ENCODE results near the gene RABGAP1L. TPM values are rescaled to one million over a fixed set of nuclear protein-coding genes. Genes with fewer than 3 reads are reported as not detected.

Gene RABGAP1L
- total RNA-seq, 1 donor from 2014 or later = 30.2 TPM

- no peak for DNase-seq (ENCODE audit: low spot score)
- peaks cover 14% of the 10 kb centered on the region for H3K4me1 Mint-ChIP-seq (ENCODE audit: unreplicated experiment)
- H3K27me3 Mint-ChIP-seq (ENCODE audit: unreplicated experiment) = peaks cover 2% of the 10 kb centered on the region
- no peaks in the 10 kb centered on the region for H3K9me3 Mint-ChIP-seq (ENCODE audit: unreplicated experiment)
- no peak for TF ChIP-seq CTCF (IDR thresholded peaks at IDR 0.05; ENCODE audit: unreplicated experiment)
- no peaks in the 10 kb centered on the region for H3K36me3 Mint-ChIP-seq (ENCODE audit: low read depth, unreplicated experiment)
- no peak overlapping the region for H3K4me3 Mint-ChIP-seq (ENCODE audit: unreplicated experiment)
- H3K27ac Mint-ChIP-seq (ENCODE audit: unreplicated experiment) = no peak overlapping the region
Observed at GRCh38 chr1:174666248-174666647, 506.9 kb downstream of the RABGAP1L start.

GRCh38 chr1:174671826-174672225 is 512.5 kb downstream of the RABGAP1L start:
- Mint-ChIP-seq H3K27ac (ENCODE audit: unreplicated experiment) (no peak overlapping the region), H3K4me1 (ENCODE audit: unreplicated experiment) (peaks cover 7% of the 10 kb centered on the region), H3K4me3 (ENCODE audit: unreplicated experiment) (no peak overlapping the region), H3K9me3 (ENCODE audit: unreplicated experiment) (no peaks in the 10 kb centered on the region), H3K27me3 (ENCODE audit: unreplicated experiment) (no peaks in the 10 kb centered on the region), H3K36me3 (ENCODE audit: low read depth, unreplicated experiment) (no peaks in the 10 kb centered on the region)
- DNase-seq (ENCODE audit: low spot score) = no peak
- no peak for TF ChIP-seq CTCF (IDR thresholded peaks at IDR 0.05; ENCODE audit: unreplicated experiment)

GRCh38 chr1:174676856-174677255 is 517.5 kb downstream of the RABGAP1L start:
- no peak for DNase-seq (ENCODE audit: low spot score)
- no peak for TF ChIP-seq CTCF (IDR thresholded peaks at IDR 0.05; ENCODE audit: unreplicated experiment)
- H3K36me3 Mint-ChIP-seq (ENCODE audit: low read depth, unreplicated experiment) = no peaks in the 10 kb centered on the region
- H3K9me3 Mint-ChIP-seq (ENCODE audit: unreplicated experiment) = no peaks in the 10 kb centered on the region
- H3K4me1 Mint-ChIP-seq (ENCODE audit: unreplicated experiment) = no peaks in the 10 kb centered on the region
- H3K27me3 Mint-ChIP-seq (ENCODE audit: unreplicated experiment) = no peaks in the 10 kb centered on the region
- H3K27ac Mint-ChIP-seq (ENCODE audit: unreplicated experiment) = no peak overlapping the region
- H3K4me3 Mint-ChIP-seq (ENCODE audit: unreplicated experiment) = no peak overlapping the region

- no peak for TF ChIP-seq CTCF (IDR thresholded peaks at IDR 0.05; ENCODE audit: unreplicated experiment)
- Mint-ChIP-seq H3K4me3 (ENCODE audit: unreplicated experiment) (no peak overlapping the region), H3K27ac (ENCODE audit: unreplicated experiment) (no peak overlapping the region), H3K4me1 (ENCODE audit: unreplicated experiment) (no peaks in the 10 kb centered on the region), H3K36me3 (ENCODE audit: low read depth, unreplicated experiment) (no peaks in the 10 kb centered on the region), H3K27me3 (ENCODE audit: unreplicated experiment) (no peaks in the 10 kb centered on the region), H3K9me3 (ENCODE audit: unreplicated experiment) (no peaks in the 10 kb centered on the region)
- DNase-seq (ENCODE audit: low spot score) = no peak
Observed at GRCh38 chr1:174678657-174679056, 519.3 kb downstream of the RABGAP1L start.

- no peak for TF ChIP-seq CTCF (IDR thresholded peaks at IDR 0.05; ENCODE audit: unreplicated experiment)
- Mint-ChIP-seq H3K4me1 (ENCODE audit: unreplicated experiment) (no peaks in the 10 kb centered on the region), H3K9me3 (ENCODE audit: unreplicated experiment) (no peaks in the 10 kb centered on the region), H3K4me3 (ENCODE audit: unreplicated experiment) (no peak overlapping the region), H3K27me3 (ENCODE audit: unreplicated experiment) (no peaks in the 10 kb centered on the region), H3K27ac (ENCODE audit: unreplicated experiment) (no peak overlapping the region), H3K36me3 (ENCODE audit: low read depth, unreplicated experiment) (no peaks in the 10 kb centered on the region)
- DNase-seq (ENCODE audit: low spot score) = no peak
Observed at GRCh38 chr1:174680101-174680500, 520.8 kb downstream of the RABGAP1L start.

All from endothelial cell (in vitro differentiated cells).